ENCODE results near the gene YLPM1. TPM values are rescaled to one million over a fixed set of nuclear protein-coding genes. Genes with fewer than 3 reads are reported as not detected.

Gene YLPM1
- total and polyA plus RNA-seq, 2 donors (not counting 1 experiment from before 2014, with no cell fraction given) = 22.4 to 116 TPM

- Histone ChIP-seq H3K4me3 (ENCODE audit: control extremely low read depth in 1 of 5, extremely low read depth in 1 of 5, insufficient read depth in 1 of 5, low read depth in 2 of 5, low read length in 4 of 5) (no peak overlapping the region), H3K9ac (ENCODE audit: low read length) (no peak overlapping the region), H4K20me1 (ENCODE audit: control insufficient read depth, insufficient read depth, low read length, poor library complexity, severe bottlenecking) (no peaks in the 10 kb centered on the region), H3K27ac (ENCODE audit: low read length in 2 of 2) (no peak overlapping the region), H3K27me3 (replicated peaks in 1 of 4; ENCODE audit: control extremely low read depth in 1 of 4, control insufficient read depth in 3 of 4, insufficient read depth in 4 of 4, low read length in 3 of 4) (no peaks in the 10 kb centered on the region), H3K4me1 (ENCODE audit: control insufficient read depth in 2 of 2, insufficient read depth in 2 of 2, low read length in 2 of 2) (peaks cover 0 to 19% of the 10 kb centered on the region in 2 donors), H2AFZ (ENCODE audit: insufficient read depth, low read depth, low read length, poor library complexity, severe bottlenecking) (no peak overlapping the region), H3K36me3 (replicated peaks in 1 of 2; ENCODE audit: control extremely low read depth in 1 of 2, control insufficient read depth in 1 of 2, extremely low read depth in 1 of 2, insufficient read depth in 2 of 2, low read length in 1 of 2) (peaks cover 0 to 3% of the 10 kb centered on the region in 2 experiments), H3K4me2 (replicated peaks; ENCODE audit: low read depth, low read length, poor library complexity, severe bottlenecking) (no peak overlapping the region), H3K9me3 (ENCODE audit: control extremely low read depth in 1 of 3, control insufficient read depth in 2 of 3, insufficient read depth in 1 of 3, low read length in 2 of 3) (no peaks in the 10 kb centered on the region), H3K79me2 (ENCODE audit: control insufficient read depth, insufficient read depth, low read length) (no peaks in the 10 kb centered on the region)
- Mint-ChIP-seq H3K4me3 (no peak overlapping the region), H3K27me3 (no peaks in the 10 kb centered on the region), H3K4me1 (peaks cover 9% of the 10 kb centered on the region), H3K9me3 (ENCODE audit: insufficient read depth) (no peaks in the 10 kb centered on the region), H3K27ac (no peak overlapping the region)
- DNase-seq = peak; percentile 88
- ATAC-seq (ENCODE audit: low read depth) = peak; percentile 81
- ChIA-PET POLR2A (interaction anchor here (0.6 to 1.5 kb wide), 2 partner anchors 9 to 45 kb away, joined by 6 to 7 read pairs; no protein-coding TSS in a partner anchor), CTCF (interaction anchor here (0.6 to 41.3 kb wide), 48 partner anchors 12 to 445 kb away, joined by 3 to 926 read pairs (median 4); partner anchors contain the start of genes ACYP1, DLST, EIF2B2 and NEK9)
- WGBS (ENCODE audit: insufficient coverage) = 4% methylated on average over 5 of the region's 7 CpGs
- intact Hi-C loops (cut with micrococcal nuclease) = loop anchor here (1.0 kb wide), 2 partner anchors 44 to 227 kb away; no protein-coding TSS in a partner anchor
- TF ChIP-seq, protein P1, sequence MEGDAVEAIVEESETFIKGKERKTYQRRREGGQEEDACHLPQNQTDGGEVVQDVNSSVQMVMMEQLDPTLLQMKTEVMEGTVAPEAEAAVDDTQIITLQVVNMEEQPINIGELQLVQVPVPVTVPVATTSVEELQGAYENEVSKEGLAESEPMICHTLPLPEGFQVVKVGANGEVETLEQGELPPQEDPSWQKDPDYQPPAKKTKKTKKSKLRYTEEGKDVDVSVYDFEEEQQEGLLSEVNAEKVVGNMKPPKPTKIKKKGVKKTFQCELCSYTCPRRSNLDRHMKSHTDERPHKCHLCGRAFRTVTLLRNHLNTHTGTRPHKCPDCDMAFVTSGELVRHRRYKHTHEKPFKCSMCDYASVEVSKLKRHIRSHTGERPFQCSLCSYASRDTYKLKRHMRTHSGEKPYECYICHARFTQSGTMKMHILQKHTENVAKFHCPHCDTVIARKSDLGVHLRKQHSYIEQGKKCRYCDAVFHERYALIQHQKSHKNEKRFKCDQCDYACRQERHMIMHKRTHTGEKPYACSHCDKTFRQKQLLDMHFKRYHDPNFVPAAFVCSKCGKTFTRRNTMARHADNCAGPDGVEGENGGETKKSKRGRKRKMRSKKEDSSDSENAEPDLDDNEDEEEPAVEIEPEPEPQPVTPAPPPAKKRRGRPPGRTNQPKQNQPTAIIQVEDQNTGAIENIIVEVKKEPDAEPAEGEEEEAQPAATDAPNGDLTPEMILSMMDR (IDR thresholded peaks at IDR 0.05) = peak; percentile 87
- TF ChIP-seq EZH2 (IDR thresholded peaks at IDR 0.05; ENCODE audit: borderline replicate concordance, insufficient read depth, low read depth, low read length, poor library complexity, severe bottlenecking) = no peak
Measured at GRCh38 chr14:74860899-74861733, 98.0 kb downstream of the YLPM1 start.

DNA sequence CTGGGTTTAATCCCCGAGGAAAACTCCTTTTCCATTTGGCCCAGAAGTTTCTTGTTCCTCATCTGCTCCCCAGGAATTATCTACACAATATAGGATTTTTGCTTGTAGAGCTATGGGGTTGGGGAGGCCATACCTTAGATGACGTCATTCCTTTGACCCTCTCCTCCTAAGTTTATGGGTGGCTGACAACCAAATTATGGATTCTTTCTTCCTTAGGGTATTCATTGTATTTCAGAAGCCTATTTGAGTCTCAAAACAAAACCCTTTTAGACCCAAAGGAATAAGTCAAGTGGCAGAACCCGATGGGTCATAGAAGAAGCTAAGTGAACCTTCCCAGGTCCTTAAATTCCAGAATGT, 98.6 kb downstream of the YLPM1 start:
- H3K36me3 ChIP-seq (replicated peaks in 1 of 2; ENCODE audit: control extremely low read depth in 1 of 2, control insufficient read depth in 1 of 2, extremely low read depth in 1 of 2, insufficient read depth in 2 of 2, low read length in 1 of 2) = peaks cover 0 to 3% of the 10 kb centered on the region in 2 experiments
- DNase-seq (no peak), ATAC-seq (ENCODE audit: low read depth) (no peak)
- no peak overlapping the region for H2AFZ ChIP-seq (ENCODE audit: insufficient read depth, low read depth, low read length, poor library complexity, severe bottlenecking)
- no peaks in the 10 kb centered on the region for H3K9me3 Mint-ChIP-seq (ENCODE audit: insufficient read depth)
- 100% methylated on average over 1 of the region's 3 CpGs for WGBS (ENCODE audit: insufficient coverage)
- H3K4me1 Mint-ChIP-seq = peaks cover 4% of the 10 kb centered on the region
- no peaks in the 10 kb centered on the region for H3K27me3 ChIP-seq (replicated peaks in 1 of 4; ENCODE audit: control extremely low read depth in 1 of 4, control insufficient read depth in 3 of 4, insufficient read depth in 4 of 4, low read length in 3 of 4)
- no peak overlapping the region for H3K4me3 ChIP-seq (ENCODE audit: control extremely low read depth in 1 of 5, extremely low read depth in 1 of 5, insufficient read depth in 1 of 5, low read depth in 2 of 5, low read length in 4 of 5)
- TF ChIP-seq, protein P1 (IDR thresholded peaks at IDR 0.05) = no peak
- TF ChIP-seq EZH2 (IDR thresholded peaks at IDR 0.05; ENCODE audit: borderline replicate concordance, insufficient read depth, low read depth, low read length, poor library complexity, severe bottlenecking) = no peak
- no peaks in the 10 kb centered on the region for H4K20me1 ChIP-seq (ENCODE audit: control insufficient read depth, insufficient read depth, low read length, poor library complexity, severe bottlenecking)
- no peak overlapping the region for H3K27ac ChIP-seq (ENCODE audit: low read length in 2 of 2)
- ChIA-PET CTCF (interaction anchor here (0.6 to 41.3 kb wide), 29 partner anchors 13 to 444 kb away, joined by 3 to 926 read pairs (median 5); partner anchors contain the start of genes ACYP1, DLST, EIF2B2 and NEK9), POLR2A (no interaction called here)
- no peak overlapping the region for H3K4me3 Mint-ChIP-seq
- H3K4me2 ChIP-seq (replicated peaks; ENCODE audit: low read depth, low read length, poor library complexity, severe bottlenecking) = no peak overlapping the region
- no peaks in the 10 kb centered on the region for H3K9me3 ChIP-seq (ENCODE audit: control extremely low read depth in 1 of 3, control insufficient read depth in 2 of 3, insufficient read depth in 1 of 3, low read length in 2 of 3)
- intact Hi-C loops (cut with micrococcal nuclease) = loop anchor here (1.0 kb wide), 2 partner anchors 44 to 227 kb away; no protein-coding TSS in a partner anchor
- H3K79me2 ChIP-seq (ENCODE audit: control insufficient read depth, insufficient read depth, low read length) = no peaks in the 10 kb centered on the region
- no peaks in the 10 kb centered on the region for H3K27me3 Mint-ChIP-seq
- H3K9ac ChIP-seq (ENCODE audit: low read length) = no peak overlapping the region
- no peak overlapping the region for H3K27ac Mint-ChIP-seq
- H3K4me1 ChIP-seq (ENCODE audit: control insufficient read depth in 2 of 2, insufficient read depth in 2 of 2, low read length in 2 of 2) = peaks cover 0 to 13% of the 10 kb centered on the region in 2 donors

Measured in B cell (primary cell).